Ureter (tissue), 1 donor: ENCODE measurements around the gene PAX2. TPM values are rescaled to one million over a fixed set of nuclear protein-coding genes. Genes with fewer than 3 reads are reported as not detected.

ENCODE experiments used
- DNase-seq: peaks from one replicate; pipeline ENCODE4 v3.0.0-alpha.2; 2020; ENCODE audit warnings: low spot score
- total RNA-seq: library from RNA; stranded (reverse); gene quantifications from one replicate; pipeline ENCODE4 v1.2.4, GENCODE V29; 2023
- donor health status: DM: yes; HTN: yes; CAD: no.

The PAX2 gene
- total RNA-seq, 1 donor from 2014 or later: 0.52 TPM

DNA sequence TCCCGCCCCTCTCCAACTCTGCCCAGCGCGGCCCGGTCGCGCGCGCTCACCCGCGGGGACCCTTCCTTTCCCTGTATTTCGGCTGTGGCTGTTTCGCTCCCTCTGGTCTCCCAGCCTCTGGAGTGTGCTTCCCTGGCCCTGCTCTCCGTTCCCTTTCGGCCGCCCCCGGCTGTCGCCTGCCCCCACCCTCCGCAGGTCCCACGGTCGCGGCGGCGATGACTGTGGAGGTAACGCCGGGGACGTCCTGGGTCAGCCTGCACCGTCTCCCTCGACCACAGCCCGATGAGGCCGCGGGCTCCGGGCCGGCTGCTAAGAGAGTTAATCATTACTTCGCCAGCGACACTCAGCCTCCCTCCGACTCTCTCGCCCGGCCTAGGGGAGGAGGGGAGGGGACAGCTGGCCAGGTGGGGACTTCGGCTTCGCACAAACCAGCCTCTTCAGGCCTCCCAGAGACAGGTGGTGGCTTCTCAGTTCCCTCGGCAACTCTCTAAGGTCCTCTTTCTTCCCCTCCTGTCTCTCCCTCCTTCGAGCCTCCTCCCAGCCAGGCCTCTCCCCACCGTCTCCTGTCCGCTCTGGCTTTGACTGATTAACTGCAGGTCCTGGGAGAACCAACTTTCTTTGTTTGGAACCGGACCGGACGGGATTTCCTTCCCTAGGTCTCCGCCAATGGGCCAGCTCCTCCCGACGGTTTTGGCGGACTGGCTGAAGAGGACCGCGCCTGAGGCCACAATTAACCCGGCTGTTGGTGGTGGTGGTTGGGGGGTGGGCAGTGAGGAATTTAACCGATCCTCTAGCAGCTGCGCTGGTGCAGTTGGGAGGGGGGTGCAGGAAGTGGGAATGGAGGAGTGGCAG, 5.6 kb upstream of the PAX2 start:
- no peak for DNase-seq

DNA sequence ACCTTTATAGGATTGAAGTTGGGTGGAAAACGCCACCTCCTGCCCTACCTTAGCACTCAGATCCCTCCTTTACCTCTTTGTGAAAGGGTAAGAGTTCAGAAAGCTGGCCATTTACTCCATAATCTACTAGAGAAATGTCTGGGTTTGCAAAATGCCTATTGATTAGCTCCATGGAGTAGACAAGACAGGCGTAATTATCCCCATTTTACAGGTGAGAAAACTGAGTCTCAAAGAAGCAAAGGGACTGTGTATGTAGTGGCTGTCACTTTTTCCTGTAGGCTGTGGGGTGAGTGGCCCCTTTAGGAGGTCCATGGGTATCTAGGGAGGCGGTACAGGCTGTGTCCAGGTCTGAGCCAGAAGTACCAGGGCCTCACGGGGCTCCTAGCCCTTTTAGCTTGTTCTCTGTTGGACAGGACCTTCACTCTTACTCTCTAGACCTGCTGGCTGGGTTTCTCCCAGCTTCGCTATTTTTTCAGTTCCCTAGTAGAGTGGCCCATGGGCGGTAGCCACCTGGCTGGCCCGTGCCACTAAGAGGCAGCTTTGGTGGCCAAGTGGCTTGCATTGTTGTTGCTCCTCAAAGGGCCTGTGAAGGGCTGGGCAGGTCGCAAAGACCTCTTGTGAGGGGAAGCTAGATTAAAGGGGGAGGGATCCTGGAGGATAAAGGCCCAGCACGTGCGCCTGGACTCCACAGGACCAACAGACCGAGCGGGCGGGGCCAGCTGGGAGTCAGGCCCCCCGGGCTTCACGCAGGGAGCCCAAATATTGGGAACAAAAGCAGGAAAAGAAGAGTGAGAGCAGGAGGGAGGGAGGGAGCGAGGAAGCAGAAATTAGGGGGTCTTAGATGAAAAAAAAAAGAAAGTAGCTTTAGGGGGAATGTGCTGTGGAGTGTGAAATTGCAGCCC, 4.7 kb upstream of the PAX2 start:
- DNase-seq: no peak

DNA sequence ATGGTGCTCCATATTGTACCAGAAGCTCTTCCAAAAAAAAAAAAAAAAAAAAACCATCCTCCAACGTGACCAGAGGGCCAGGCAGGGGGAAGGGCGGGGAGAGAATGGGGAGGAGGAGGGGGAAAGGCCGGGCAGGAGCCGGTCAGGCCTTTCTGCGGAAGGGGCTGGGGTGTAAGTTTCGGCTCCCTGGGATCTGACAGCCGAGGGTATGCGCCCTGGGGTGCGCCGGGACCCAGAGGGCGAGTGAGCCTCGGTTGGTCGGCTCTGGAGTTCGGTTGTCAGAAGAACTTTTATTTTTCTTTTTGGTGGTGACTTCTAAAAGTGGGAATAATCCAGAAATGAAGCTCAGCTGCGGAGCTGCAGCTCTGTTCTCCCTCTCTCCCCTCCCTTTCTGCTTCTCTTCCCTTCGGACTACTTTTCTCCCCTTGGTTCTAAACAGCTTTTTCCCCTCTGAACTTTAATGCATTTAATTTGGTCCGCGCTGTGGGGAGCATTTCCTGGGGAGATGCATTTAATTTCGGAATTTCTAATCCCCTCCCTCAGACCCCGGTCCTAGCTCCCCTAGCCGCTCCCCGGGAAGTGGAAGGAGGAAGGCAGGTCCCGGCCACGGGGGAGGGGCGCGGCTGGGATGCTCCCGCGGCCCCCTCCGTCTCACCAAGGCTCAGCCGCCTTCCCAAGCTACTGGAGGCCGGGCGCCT, 3.9 kb upstream of the PAX2 start:
- DNase-seq: no peak

DNA sequence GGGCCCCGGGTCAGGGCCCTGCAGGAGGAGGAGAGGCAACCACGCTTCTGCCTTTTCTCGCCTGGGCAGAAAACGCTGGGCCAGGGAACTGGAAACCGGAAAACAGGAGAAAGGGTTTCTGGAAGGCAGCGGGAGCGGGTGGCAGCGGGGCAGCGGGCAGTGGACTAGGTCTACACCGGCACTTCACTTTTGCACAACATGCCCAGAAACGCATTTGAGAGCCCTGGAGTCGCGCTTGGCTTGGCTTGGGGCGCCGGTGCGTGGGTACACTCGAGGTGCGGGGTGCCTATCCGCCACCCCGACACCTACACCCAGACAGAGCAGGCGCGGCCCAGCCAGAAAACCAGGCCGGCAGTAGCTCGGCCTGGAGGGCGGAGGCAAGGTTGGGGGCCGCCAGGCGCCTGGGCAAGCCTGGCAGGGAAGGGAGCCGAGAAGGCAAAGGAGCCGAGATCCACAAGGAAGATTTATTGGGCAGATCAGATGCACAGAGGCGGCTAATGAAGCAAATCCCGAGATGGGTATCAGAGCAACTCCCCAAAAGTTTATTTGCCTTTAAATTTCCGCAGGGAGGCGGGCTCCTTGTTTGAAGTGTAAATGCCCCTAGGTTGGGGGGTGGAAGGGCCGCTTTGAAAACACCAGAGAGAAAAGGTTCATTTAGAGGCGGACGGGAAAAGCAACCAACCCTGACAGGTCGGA, 3.2 kb upstream of the PAX2 start:
- no peak for DNase-seq

DNA sequence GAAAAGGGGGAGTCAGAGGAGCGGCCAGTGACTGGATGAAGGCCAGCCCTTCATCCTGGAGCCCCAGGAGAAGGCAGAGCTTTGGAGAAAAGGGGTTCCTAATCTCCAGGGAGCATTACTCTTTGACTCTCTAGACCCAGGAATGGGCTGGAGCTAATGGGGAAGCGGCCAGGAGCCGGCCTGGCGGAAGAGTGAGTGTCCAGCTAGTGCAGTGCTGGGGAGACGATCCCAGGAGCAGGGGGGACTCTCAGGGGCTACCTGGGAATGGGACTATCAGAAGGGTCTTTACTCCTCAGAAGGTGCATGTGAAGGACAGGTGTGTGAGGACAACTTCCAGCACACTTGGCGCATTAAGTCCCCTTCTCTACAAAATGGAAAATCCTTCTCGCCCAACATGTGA, 2.4 kb upstream of the PAX2 start:
- no peak for DNase-seq

DNA sequence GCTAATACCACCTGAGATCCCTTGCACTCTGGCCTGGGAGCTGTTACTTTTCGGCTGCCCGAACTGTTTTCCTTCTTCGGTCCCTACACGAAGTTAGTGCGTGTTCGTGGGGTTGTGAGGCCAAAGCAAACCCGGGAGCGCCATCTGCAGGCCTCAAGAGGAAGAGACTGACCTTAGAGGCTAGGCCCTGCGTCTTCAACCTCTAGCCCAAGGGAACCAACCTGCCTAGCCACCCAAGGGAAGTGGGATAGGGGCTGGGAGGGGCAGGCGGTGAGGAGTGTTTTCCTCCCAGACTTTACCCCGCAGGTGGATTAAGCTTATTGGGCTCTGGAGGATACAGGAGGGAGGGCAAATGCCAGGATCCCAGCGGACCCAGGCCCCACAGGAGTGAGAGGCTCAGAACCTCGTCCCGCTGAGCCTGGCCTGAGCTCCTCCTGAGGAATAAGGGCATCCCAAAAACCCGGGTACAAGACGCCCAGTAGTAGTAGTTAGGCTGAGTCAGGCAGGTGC, 1.7 kb upstream of the PAX2 start:
- no peak for DNase-seq

DNA sequence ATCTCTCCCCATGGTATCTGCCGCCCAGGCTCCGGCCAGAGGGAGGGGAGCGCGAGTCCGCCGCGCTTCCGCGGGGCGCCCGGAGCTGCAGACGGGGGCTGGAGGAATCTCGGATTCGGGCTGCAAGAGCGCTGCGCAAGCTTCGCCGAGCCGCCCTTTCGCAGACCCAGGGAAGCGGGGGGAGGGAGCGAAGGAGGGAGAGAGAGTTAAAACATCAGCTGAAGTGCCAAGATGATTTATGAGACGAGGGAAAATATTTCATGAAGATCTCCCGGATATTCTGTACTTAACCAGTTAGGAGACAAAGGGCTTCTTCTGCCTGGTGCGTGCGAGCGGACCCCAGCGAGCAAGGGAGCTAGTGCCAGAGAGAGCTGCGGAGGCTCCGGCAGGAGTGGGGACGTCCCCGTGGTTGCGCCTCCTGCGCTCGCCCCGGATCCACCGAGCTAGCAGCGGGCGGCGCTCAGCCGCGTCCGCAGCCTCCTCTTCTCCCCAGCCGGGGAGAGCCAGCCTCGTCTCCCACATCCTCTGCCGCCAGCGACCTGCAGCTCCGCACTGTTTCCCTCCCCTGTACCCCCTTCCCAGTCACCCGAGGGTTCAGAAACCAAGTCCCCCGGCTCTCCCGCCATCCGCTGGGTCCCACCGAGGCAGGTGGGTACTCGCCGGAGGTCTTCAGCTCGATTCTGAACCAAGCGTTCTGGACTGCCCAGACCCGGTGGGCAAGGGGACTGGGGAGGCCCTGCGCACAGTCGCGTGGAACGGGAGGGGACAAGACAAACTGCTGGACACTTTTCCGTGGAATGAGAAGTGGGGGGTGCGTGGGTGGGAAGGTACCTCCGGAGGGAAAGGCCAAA, 1.0 kb upstream of the PAX2 start:
- DNase-seq: no peak

DNA sequence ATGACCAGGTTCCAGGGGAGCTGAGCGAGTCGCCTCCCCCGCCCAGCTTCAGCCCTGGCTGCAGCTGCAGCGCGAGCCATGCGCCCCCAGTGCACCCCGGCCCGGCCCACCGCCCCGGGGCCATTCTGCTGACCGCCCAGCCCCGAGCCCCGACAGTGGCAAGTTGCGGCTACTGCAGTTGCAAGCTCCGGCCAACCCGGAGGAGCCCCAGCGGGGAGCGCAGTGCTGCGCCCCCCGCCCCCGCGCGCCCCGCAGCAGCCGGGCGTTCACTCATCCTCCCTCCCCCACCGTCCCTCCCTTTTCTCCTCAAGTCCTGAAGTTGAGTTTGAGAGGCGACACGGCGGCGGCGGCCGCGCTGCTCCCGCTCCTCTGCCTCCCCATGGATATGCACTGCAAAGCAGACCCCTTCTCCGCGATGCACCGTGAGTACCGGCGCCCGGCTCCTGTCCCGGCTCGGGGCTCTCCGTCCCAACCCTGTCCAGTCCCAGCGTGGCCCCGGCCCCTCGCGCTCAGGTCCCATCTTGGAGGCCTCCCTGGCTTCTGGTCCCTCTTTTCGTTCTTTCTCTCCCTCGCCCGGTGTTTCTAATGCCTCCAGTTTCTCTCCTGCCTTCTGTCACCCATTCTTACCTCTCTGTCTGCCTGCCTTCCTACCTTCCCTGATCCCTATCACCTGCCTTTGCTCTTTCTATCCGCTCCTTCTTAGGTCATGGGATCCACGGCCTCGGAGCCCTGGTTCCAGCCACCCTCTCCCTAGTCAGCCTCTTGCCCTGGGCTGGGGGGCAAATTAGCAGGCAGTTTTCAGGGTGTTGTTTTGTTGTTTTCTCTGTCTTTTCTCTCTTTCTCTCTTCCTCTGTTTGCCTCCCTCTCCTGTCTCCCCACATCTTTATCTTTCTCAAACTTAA, 751 bp downstream of the PAX2 start:
- DNase-seq: no peak

DNA sequence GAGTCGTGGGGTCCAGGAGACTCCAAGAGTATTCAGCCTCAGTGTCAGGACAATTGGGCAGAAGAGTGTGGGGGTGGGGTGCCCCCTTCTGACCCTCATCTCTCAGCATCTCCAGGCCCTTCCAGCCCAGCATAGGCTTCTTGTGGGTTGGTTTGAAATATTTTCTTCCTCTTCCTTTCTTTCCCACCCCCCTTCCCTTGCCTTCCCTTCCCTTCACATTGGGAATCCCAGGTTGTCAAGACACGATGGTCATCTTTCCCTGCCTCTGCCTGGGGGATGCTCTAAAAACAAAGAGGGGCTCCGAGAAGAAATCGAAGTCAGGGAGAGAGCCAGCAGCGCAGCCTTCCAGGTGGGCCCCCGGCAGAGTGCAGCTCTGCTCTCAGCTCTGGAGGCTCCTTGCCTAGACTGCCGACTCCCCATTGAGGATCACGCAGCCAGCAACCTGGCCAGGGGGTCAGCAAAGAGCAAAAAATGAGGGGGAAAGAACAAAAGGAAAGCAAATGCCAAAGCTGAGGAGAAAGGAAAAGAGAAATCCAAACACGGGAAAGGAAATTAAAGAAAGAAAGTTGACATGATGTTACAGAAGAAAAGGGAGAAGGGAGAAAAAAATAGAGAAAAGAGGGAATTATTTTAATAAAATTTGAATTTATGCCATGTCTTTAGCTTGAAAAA, 1.5 kb downstream of the PAX2 start:
- DNase-seq: no peak

DNA sequence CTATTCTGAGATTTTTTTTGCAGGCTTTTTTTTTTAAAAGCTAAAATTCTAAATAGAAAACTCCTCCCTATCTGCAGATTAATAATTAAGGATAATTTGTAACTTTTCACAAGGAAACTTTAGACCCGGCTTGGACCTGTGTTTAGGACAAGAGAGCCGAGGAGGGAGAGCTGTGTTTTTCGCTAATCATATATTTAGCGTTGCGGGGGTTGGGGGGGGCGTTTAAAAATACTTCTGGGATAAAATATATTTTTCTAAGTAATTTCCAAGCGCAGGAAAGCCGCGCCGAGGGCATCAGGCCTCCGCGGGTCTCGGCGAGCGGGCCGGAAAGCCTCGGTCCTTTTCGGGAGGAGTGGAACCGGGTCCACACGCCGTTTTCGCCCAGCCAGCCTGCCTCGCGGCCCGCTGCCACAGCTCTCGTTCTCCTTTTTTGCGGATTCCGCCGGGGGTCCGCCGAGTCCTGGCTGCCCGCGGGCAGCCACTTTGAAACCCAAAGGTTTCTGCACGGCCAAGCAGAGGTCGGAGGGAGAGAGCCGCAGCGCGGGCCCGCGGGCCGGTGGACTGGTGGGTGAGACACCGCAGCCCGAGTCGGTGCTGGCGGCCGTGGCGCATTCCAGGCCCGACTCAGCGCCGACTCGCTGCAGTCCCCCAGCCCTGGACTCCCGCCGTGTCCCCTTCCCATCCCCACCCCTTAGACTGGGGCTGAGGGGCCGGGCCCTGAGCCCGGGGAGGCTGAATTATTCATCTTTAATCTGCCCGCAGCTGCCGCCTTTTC, 2.3 kb downstream of the PAX2 start:
- no peak for DNase-seq

DNA sequence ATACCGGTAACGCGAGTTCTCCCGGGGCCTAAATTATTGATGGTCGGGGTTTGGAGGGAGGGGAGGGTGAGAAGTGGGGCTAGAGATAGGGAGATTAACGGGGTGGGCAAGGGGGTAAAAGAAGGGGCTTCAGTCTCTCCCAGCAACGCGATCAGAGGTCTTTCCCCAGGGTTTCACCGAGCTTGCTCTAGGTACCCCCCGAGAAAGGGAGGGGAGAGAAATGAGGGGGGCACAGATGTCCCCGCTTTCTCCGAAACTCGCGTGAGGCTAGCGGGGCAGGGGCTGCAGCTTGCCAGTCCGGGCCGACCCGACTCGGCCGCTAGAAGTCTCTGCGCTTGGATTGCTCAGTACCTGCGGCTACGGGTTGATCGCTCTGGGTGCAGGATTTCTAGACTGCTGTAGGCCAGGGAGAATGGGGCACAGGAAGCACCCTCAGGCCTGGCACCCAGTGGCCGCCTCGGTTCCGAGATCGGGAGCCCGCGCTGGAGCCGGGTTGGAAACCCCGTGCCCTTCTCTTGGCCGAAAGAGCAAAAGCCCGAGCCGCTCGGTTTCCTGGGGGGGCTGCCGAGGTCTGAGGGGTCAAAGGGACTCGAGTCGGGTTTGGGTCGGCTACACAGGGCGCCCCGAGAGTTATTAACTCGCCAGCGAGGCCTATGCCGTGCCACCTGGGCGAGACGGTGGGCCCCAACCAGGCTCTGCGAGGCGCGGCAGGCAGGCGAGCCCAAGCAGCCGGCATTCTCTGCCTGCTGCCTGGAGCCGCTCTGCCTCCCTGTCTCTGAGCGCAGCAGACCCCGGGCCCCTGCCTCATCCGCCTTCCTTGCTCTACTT, 3.1 kb downstream of the PAX2 start:
- no peak for DNase-seq

DNA sequence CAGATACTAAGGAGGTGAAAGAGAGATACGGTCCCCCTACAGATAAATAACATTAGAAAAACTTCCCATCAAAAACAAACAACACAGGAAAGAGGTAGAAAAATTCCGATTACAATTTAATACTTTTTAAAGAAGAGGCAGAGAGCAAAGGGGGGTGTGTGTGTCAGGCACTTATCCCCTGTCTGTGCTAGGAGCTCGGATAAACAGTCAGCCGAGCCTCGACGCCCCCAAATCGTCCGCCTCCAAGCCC, 3.6 kb downstream of the PAX2 start:
- DNase-seq: no peak

DNA sequence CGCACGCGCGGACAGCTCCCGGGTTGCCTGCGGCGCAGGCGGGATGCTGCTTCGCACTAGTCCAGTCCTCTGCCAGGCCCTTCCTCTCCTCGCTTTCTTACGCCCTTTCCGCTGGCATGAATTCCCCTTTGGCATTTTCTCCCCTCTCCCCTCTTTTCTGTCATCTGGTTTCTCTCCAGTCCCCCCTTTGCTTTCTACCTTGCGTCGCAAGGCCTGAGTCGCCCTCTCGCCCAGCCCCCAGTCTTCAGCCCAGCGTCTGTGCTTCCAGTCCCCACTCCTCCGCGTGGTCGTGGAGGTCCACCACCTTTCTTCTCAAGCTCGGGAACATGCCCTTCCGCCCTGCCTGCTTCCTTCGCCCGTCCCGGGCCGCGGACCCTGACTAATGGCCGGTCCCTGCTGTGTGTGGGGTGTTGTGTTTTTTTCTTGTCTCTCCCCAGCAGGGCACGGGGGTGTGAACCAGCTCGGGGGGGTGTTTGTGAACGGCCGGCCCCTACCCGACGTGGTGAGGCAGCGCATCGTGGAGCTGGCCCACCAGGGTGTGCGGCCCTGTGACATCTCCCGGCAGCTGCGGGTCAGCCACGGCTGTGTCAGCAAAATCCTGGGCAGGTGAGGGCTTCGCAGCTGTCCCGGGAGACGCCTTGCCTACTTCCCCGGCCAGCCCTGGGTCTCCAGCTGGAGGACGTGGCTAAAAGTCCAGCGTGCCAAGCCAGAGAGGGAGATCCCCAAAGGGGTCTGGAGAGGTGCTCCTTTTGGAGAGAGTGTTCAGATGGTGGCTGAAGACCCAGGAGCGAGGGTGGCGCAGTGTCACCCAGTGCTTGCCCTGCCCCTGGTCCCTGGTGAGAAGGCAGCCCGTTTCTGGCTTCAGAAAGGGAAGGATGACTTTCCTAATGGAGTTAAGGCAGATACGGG, 4.2 kb downstream of the PAX2 start:
- DNase-seq: no peak

DNA sequence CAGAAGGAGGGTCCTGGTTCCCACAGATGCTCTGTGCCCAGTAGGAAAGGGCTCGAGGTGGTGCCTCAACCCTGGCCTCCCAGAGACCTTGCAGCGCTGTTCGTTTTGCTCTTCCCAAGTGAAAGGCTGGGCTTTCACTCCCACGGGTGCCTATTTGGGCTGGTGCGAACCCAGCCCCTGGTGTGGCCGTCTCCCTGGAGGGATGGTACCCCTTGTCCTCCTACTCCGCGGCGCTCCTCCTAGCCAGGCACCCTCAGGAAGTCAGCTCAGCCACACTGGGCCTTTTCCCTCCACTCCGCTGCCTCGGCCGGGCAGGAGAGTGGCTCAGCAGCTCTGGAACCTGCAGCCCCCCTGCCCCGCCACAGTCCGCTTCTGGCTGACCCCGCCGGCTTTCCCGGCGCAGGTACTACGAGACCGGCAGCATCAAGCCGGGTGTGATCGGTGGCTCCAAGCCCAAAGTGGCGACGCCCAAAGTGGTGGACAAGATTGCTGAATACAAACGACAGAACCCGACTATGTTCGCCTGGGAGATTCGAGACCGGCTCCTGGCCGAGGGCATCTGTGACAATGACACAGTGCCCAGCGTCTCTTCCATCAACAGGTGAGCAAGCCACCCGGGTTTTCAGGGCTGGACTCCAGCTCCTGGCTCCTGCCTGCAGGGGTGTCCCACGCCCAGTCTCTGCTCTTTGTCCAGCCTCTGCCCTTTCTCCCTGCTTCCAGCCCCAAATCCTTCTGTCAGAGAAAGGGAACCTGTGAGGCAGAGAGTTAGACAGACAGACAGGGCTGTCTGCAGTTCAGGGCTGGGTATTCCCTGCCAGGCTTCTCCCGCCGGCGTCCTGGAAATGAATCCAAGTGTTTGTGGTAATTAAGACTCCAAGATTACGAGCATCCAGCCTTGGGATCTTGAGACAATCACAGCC, 5.2 kb downstream of the PAX2 start:
- no peak for DNase-seq

DNA sequence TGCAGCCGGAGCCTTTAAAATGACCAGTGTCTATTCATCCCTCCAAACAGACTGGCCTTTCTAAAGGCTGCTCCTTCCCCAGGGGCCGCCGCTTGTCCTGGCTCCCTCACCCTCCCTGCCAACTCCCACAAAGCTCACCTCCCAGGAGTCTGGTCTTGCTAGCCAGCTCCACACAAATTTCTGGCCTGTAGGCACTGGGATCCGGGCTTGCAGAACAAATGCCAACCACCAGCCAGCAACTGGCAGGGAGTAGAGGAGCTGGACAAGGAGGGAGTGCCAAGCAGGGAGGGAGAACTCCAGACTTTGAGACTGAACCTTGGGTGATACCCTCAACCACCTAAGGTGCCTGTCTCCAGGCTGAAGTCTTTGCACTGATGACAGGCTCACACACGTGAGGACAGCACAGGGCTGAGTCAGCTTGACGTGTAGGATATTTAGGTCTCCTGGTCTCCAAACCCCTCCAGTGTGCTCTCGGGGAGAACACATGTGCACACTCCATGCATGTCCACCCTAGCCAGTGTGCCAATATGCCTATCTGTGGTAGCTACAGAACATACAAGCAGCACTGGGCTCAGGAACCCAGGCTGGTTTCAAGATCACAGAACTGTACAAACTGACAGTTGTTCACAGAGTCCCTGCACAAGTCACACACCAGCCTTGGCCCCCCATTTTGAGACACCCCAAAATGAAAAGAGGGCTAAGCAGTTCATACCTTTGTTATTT, 6.0 kb downstream of the PAX2 start:
- DNase-seq: no peak
